Stimulated activated CD4-positive, alpha-beta T cell treated with anti-CD3 and anti-CD28 coated beads, Interleukin-15, amount 100 ng/mL, for 48 hours (primary cell): ENCODE data around the gene KCTD19.

Experiments used
- DNase-seq, 2 donors: peaks; one replicate each; pipeline ENCODE4 v3.0.0-alpha.2; 2020; ENCODE audit warnings: low read depth in 2 of 2

Gene KCTD19

DNA sequence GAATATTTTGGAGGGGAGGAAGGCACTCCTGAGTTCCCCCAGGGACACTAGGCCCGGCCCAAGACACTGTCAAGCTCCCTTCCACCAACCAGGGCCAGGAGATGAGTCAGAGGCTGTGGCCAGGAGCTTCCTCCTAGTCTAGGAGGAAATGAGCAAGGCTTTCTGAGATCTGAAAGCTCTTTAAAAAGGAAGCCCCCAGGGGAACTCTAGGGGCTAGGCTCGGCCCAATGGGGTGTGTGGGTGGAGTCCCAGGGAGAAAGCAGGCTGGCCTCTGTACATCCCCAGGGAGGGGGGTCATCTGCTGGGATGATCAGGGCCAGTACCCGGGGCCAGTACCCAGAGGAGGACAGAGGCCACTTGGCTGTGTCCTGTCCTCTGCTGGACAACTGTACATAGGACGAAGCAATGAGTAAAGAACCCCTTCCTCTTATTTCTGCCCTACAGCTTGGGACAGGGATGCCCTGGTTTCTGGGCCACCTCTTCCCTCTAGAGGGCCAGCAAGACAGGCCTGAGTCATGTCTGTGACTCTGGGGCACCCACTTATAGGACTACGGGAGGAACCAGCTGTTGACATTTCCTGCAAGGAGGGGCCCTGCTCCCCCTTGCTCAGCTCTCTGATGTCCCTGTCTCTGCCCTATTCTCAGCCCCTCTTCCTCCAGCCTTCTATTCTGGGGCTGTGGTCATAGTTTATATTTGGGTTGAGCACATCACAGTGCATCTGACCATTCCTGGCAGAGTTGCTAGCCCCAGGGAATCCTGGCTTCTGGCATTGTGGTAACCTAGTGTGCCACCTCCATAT is 82.0 kb downstream of the KCTD19 start:
- DNase-seq: peak; percentile 73 to 75

DNA sequence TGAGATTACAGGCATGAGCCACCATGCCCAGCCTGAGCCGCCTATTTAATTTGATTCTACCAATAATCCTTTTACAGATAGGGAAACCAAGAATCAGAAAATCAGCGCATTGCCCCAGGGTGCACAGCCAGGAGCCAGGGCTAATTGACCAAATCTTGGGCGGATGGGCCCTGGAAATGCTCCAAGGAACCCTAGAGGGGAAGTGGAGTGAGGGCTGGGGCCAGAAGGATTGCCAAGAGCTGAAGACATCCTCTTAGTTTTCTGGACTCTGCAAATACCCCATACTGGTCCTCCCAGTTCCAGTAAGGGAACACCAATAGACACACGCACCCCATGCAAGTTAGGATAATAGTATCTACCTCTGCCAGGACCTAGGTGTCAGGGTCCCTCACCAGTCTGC is 83.1 kb downstream of the KCTD19 start:
- DNase-seq: no peak

DNA sequence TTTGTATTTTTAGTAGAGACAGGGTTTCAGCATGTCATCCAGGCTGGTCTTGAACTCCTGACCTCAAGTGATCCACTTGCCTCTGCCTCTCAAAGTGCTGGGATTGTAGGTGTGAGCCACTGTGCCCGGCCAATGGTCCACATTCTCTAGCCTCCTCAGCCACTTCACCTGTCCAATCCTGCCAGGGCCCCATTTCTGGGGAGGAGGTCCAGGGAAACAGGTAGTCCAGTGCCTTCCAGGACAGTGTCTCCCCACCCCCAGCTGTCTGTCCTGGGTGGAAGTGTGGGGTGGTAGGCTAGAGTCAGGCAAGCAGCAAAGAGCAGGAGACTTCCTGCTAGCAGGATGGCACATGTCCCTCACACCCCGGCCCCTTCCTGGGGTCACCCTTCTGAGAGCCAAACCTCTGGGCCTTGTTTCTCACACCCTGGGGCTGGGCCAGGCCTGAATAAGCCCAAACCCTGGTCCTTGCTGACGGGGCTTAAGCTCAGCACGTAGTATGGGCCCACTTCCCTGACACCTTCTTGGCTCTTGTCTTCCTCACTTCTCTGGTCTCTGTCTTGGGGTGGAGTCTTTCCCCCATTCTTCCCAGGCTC is 84.3 kb downstream of the KCTD19 start:
- no peak for DNase-seq

DNA sequence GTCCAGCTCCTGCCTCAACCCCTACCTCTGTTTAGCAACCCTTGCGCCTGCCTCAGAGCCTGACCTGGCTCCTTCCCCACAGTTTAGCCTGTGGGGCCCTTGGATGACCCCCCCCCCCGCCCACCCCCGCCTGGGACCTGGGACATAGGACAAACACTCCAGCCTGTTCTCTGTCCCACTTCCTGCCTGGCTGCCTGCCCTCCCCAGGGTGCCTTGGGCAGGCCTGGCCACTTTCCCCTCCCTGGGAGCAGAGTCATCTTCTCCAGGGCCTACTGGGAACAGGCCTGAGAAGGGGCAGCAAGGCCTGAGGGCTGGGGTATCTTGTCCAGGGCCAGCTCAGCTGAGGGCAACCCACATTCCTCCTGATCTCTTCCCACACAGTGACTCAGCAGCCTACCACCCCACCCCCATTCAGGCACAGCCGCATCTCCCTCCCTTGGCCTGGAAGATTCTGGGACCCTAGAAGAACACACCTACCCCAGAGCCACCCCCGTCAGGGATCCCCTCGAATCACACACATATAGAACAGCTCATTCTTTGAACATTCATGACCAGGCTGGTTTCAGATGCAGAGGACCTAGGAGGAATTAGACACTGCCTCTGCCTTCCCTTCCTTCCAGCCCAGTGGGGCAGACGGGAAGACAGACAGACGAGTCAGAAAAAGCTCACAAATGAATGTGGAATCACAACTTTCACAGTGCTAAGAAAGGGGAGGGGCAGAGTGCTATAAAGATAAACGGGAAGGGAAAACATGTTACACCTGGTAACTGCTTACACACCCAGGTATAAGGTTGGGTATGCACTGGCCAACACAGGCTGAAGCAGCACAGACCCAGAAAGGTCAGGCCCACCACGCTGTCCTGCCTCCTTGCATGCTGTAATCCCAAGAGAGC is 85.3 kb downstream of the KCTD19 start:
- no peak for DNase-seq

DNA sequence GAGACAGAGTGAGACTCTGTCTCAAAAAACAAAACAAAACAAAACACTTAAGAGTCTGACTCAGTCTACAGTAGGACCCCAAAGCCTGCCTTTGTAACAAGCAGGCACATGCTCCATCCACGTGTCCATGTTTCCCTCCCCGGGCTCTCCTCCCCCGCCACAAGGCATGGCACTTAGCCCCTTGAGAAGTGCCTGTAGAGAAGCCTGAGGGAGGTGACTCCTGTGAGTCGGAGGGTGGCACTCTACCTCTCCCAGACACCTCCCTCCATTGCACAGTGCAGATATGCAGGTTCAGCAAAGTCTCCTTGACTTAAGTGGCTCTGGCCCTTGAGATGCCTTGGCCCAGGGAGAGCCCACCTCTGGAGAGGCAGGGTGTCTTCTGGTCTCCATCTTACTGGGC is 86.0 kb downstream of the KCTD19 start:
- DNase-seq: no peak
